DOHH2 (cell line): Measurements from ENCODE around the gene KLHL28.

Experiments used
- H3F3A ChIP-seq: fragments of 200-600 bp; sonication (generic), shearing (Covaris generic); 2 replicates; pipeline ENCODE4 v1.6.0; 2016; ENCODE audit warnings: antibody characterized with exemption, mild to moderate bottlenecking; ENCODE audit not compliant: control insufficient read depth, insufficient read depth
- H3K27ac ChIP-seq: fragments of 200-600 bp; sonication (generic); 2 replicates; pipeline ENCODE4 v1.5.1; 2014; ENCODE audit warnings: low read depth, mild to moderate bottlenecking, low read length, moderate library complexity
- H3K27me3 ChIP-seq: fragments of 200-600 bp; sonication (generic); 2 replicates; pipeline ENCODE4 v1.6.1; 2014; ENCODE audit warnings: mild to moderate bottlenecking, low read length, mixed read lengths; ENCODE audit not compliant: control insufficient read depth
- H3K36me3 ChIP-seq: fragments of 200-600 bp; sonication (generic); 2 replicates; pipeline ENCODE4 v1.6.1; 2014; ENCODE audit warnings: mild to moderate bottlenecking, low read length, moderate library complexity, mixed read lengths; ENCODE audit not compliant: control insufficient read depth
- H3K4me1 ChIP-seq: fragments of 200-600 bp; sonication (generic); 2 replicates; pipeline ENCODE4 v1.6.1; 2014; ENCODE audit warnings: mild to moderate bottlenecking, low read length, mixed read lengths; ENCODE audit not compliant: control insufficient read depth
- H3K4me2 ChIP-seq: fragments of 200-600 bp; sonication (generic); 2 replicates; pipeline ENCODE4 v1.6.0; 2014; ENCODE audit warnings: mild to moderate bottlenecking, low read length, moderate library complexity
- H3K4me3 ChIP-seq: fragments of 200-600 bp; sonication (generic); 2 replicates; pipeline ENCODE4 v1.5.1; 2014; ENCODE audit warnings: mild to moderate bottlenecking, low read length, mixed read lengths
- H3K79me2 ChIP-seq: fragments of 200-600 bp; sonication (generic); 2 replicates; pipeline ENCODE4 v1.6.1; 2014; ENCODE audit warnings: mild to moderate bottlenecking, low read length, mixed read lengths; ENCODE audit not compliant: control insufficient read depth
- H3K9me2 ChIP-seq: fragments of 200-600 bp; sonication (generic); replicated peaks from 2 replicates; pipeline ENCODE4 v1.6.1; 2014; ENCODE audit warnings: mild to moderate bottlenecking, low read length, mixed read lengths; ENCODE audit not compliant: control insufficient read depth
- H3K9me3 ChIP-seq: fragments of 200-600 bp; sonication (generic); 2 replicates; pipeline ENCODE4 v1.6.1; 2014; ENCODE audit warnings: antibody characterized with exemption, low read length, mixed read lengths; ENCODE audit not compliant: control insufficient read depth, insufficient read depth
- H4K20me1 ChIP-seq: fragments of 200-600 bp; sonication (generic); 2 replicates; pipeline ENCODE4 v1.6.0; 2014; ENCODE audit warnings: low read depth, mild to moderate bottlenecking, antibody characterized with exemption, low read length, moderate library complexity; ENCODE audit not compliant: control insufficient read depth, insufficient read depth
- EZH2phosphoT487 ChIP-seq: fragments of 200-600 bp; sonication (generic); IDR thresholded peaks from 2 replicates; pipeline ENCODE4 v1.6.1; 2017; ENCODE audit warnings: borderline replicate concordance, mild to moderate bottlenecking, antibody characterized with exemption, low read length, moderate library complexity, mixed read lengths
- TF ChIP-seq, protein P1 (sequence below): fragments of 200-600 bp; sonication (generic); IDR thresholded peaks from one replicate; pipeline ENCODE4 v1.5.1; 2014; ENCODE audit warnings: antibody characterized with exemption, mild to moderate bottlenecking, low read depth, low read length; ENCODE audit not compliant: poor library complexity, severe bottlenecking

The KLHL28 gene

DNA sequence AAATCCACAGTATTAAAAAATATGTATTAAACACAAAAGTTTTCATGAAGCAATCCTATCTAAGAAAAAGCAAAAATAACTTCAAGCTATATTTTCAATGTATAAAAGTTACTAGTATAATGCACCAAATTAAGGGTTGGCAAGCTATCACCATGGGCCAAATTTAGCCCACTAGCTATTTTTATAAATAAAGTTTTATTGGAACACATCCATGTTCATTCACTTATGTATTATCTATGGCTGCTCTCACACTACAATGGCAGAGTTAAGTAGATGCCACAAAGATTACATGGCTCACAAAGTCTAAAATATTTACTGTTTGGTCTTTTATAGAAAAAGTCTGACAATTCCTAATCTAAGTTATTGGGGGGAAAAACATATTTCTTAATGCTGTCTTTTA is 17.6 kb downstream of the KLHL28 start:
- Histone ChIP-seq H3K36me3 (peaks cover 21% of the 10 kb centered on the region), H3K4me3 (no peak overlapping the region), H3K9me2 (no peaks in the 10 kb centered on the region), H3K4me1 (no peaks in the 10 kb centered on the region), H3K9me3 (no peaks in the 10 kb centered on the region), H3K4me2 (no peak overlapping the region), H4K20me1 (no peaks in the 10 kb centered on the region), H3F3A (no peaks in the 10 kb centered on the region), H3K79me2 (no peaks in the 10 kb centered on the region), H3K27me3 (no peaks in the 10 kb centered on the region), H3K27ac (no peak overlapping the region)
- TF ChIP-seq, protein P1, sequence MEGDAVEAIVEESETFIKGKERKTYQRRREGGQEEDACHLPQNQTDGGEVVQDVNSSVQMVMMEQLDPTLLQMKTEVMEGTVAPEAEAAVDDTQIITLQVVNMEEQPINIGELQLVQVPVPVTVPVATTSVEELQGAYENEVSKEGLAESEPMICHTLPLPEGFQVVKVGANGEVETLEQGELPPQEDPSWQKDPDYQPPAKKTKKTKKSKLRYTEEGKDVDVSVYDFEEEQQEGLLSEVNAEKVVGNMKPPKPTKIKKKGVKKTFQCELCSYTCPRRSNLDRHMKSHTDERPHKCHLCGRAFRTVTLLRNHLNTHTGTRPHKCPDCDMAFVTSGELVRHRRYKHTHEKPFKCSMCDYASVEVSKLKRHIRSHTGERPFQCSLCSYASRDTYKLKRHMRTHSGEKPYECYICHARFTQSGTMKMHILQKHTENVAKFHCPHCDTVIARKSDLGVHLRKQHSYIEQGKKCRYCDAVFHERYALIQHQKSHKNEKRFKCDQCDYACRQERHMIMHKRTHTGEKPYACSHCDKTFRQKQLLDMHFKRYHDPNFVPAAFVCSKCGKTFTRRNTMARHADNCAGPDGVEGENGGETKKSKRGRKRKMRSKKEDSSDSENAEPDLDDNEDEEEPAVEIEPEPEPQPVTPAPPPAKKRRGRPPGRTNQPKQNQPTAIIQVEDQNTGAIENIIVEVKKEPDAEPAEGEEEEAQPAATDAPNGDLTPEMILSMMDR, result no peak

DNA sequence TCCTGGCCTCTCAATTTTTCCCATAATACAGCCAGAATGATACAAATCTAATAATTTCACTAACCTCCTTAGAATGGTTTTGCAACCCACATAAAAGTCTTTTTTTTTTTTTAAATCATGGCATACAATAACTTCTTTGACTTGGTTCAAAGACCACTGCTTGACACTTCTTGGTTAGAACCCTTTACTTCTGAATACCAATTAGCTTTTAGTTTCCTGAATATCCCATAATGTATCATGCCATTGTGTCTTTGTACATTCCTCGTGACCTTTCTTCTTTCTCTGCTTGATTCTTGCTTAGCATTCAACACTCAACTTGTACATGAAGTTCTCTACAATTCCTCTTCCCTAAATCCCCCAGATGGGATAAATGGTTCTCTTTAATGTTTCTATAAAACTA is 19.3 kb downstream of the KLHL28 start:
- no peaks in the 10 kb centered on the region for H3K4me1 ChIP-seq
- peaks cover 24% of the 10 kb centered on the region for H3K36me3 ChIP-seq
- no peaks in the 10 kb centered on the region for H3K27me3 ChIP-seq
- no peaks in the 10 kb centered on the region for H3K9me2 ChIP-seq
- H3K79me2 ChIP-seq, result no peaks in the 10 kb centered on the region
- H4K20me1 ChIP-seq, result no peaks in the 10 kb centered on the region
- H3K4me3 ChIP-seq, result no peak overlapping the region
- no peak for TF ChIP-seq EZH2phosphoT487
- TF ChIP-seq, protein P1, result no peak
- H3K9me3 ChIP-seq, result no peaks in the 10 kb centered on the region
- no peak overlapping the region for H3K27ac ChIP-seq
- no peak overlapping the region for H3K4me2 ChIP-seq
- no peaks in the 10 kb centered on the region for H3F3A ChIP-seq

DNA sequence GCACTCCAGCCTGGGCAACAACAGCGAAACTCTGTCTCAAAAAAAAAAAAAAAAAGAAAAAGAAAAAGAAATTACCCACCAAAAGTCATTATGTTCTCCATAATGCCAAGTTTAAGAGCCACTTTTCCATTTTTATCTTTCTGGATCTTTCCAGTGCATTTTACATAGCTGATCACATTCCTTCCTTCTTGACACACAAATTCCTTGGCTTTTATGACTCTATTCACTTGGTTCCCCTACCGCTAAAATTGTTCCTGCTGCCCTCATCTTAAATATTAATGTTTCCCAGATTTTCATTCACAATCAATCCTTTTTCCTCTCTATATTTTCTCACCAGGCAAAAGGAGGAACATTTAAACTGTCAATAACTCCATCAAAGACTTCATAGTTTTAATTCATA is 20.2 kb downstream of the KLHL28 start:
- Histone ChIP-seq H3K79me2 (no peaks in the 10 kb centered on the region), H3F3A (no peaks in the 10 kb centered on the region), H3K36me3 (peaks cover 24% of the 10 kb centered on the region), H3K4me1 (no peaks in the 10 kb centered on the region), H3K9me2 (no peaks in the 10 kb centered on the region), H3K4me3 (no peak overlapping the region), H3K27me3 (no peaks in the 10 kb centered on the region), H3K9me3 (no peaks in the 10 kb centered on the region), H3K4me2 (no peak overlapping the region), H3K27ac (no peak overlapping the region), H4K20me1 (no peaks in the 10 kb centered on the region)
- TF ChIP-seq EZH2phosphoT487, result no peak
- TF ChIP-seq, protein P1, result no peak

DNA sequence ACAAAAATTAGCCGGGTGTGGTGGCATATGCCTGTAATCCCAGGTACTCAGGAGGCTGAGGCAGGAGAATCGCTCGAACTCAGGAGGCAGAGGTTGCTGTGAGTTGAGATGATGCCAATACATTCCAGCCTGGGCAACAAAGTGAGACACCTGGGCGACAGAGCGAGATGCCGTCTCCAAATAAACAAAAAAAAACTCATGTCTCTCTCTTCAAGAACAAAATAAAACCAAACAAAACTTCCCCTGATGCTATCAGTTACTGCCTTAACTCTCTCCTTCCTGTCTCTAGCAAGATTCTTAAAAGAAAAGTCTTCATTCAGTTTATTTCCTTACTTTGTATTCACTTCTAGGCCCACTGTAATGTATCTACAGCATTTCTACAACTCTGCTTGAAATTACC is 20.8 kb downstream of the KLHL28 start:
- no peak overlapping the region for H3K4me3 ChIP-seq
- H4K20me1 ChIP-seq, result no peaks in the 10 kb centered on the region
- H3K4me1 ChIP-seq, result no peaks in the 10 kb centered on the region
- H3K79me2 ChIP-seq, result no peaks in the 10 kb centered on the region
- no peaks in the 10 kb centered on the region for H3K9me2 ChIP-seq
- H3K27me3 ChIP-seq, result no peaks in the 10 kb centered on the region
- no peak overlapping the region for H3K4me2 ChIP-seq
- H3F3A ChIP-seq, result no peaks in the 10 kb centered on the region
- peaks cover 24% of the 10 kb centered on the region for H3K36me3 ChIP-seq
- no peak for TF ChIP-seq EZH2phosphoT487
- TF ChIP-seq, protein P1, result no peak
- H3K9me3 ChIP-seq, result no peaks in the 10 kb centered on the region
- no peak overlapping the region for H3K27ac ChIP-seq
